IMR-90 (cell line): ENCODE data around the gene GRID1. TPM values are rescaled to one million over a fixed set of nuclear protein-coding genes. Genes with fewer than 3 reads are reported as not detected.

ENCODE experiments used
- ATAC-seq: fragments of 200-7000 bp; cut with Tn5 transposase; 2 replicates; pipeline ENCODE4 v1.9.1; 2020; ENCODE audit warnings: low read depth, mild to moderate bottlenecking, moderate library complexity
- BruUV-seq: library from RNA; stranded (reverse); fragments of 400-500 nt; replicated peaks from 2 replicates; lab custom pipeline; 2021; lab: Mats Ljungman, UMichigan
- CTCF ChIA-PET: fragments of 300-600 bp; formaldehyde crosslinking; extraction: SDS; loops from one replicate; lab custom pipeline; 2021; ENCODE audit warnings: antibody characterized with exemption; lab: Yijun Ruan, JAX
- POLR2A ChIA-PET: fragments of 300-600 bp; sonication (Branson Sonifier 250); formaldehyde crosslinking; loops from one replicate; lab custom pipeline; 2022; ENCODE audit warnings: antibody characterized with exemption; ENCODE audit not compliant: unreplicated experiment; lab: Charles Lee
- DNase-seq: peaks from one replicate; pipeline ENCODE4 v3.0.0; 2013
- H2AFZ ChIP-seq: replicated peaks from 2 replicates; pipeline ENCODE3; 2013; ENCODE audit warnings: low read length, mild to moderate bottlenecking; ENCODE audit not compliant: poor library complexity
- H2AK5ac ChIP-seq: 2 replicates; pipeline ENCODE4 v1.6.1; 2013; ENCODE audit warnings: low read depth, low read length, inconsistent platforms
- H2AK9ac ChIP-seq: replicated peaks from 2 replicates; pipeline ENCODE3; 2013; ENCODE audit warnings: mild to moderate bottlenecking, low read depth, low read length, moderate library complexity; ENCODE audit not compliant: poor library complexity
- H2BK120ac ChIP-seq: 2 replicates; pipeline ENCODE4 v1.6.1; 2013; ENCODE audit warnings: low read depth, low read length, inconsistent platforms
- H2BK15ac ChIP-seq: 3 replicates; pipeline ENCODE4 v1.6.1; 2013; ENCODE audit warnings: low read depth, low read length, inconsistent platforms
- H2BK20ac ChIP-seq: 2 replicates; pipeline ENCODE4 v1.6.1; 2013; ENCODE audit warnings: low read depth, mild to moderate bottlenecking, inconsistent platforms, low read length, moderate library complexity
- H2BK5ac ChIP-seq: 2 replicates; pipeline ENCODE4 v1.6.1; 2013; ENCODE audit warnings: mild to moderate bottlenecking, low read depth, low read length, inconsistent platforms; ENCODE audit not compliant: poor library complexity, severe bottlenecking
- H3K14ac ChIP-seq: replicated peaks from 2 replicates; pipeline ENCODE4 v1.6.1; 2013; ENCODE audit warnings: low read depth, low read length, inconsistent platforms
- H3K18ac ChIP-seq: 2 replicates; pipeline ENCODE4 v1.6.1; 2013; ENCODE audit warnings: low read depth, low read length, control low read depth
- H3K23ac ChIP-seq: 2 replicates; pipeline ENCODE4 v1.6.1; 2013; ENCODE audit warnings: low read depth, low read length, inconsistent platforms
- H3K27ac ChIP-seq: 2 replicates; pipeline ENCODE4 v1.5.1; 2013; ENCODE audit warnings: mild to moderate bottlenecking, control low read depth, low read length; ENCODE audit not compliant: insufficient read depth
- H3K27me3 ChIP-seq: 2 replicates; pipeline ENCODE4 v1.6.1; 2013; ENCODE audit warnings: low read length; ENCODE audit not compliant: control insufficient read depth, insufficient read depth
- H3K36me3 ChIP-seq: 2 replicates; pipeline ENCODE4 v1.6.1; 2013; ENCODE audit warnings: low read length, mixed read lengths; ENCODE audit not compliant: control insufficient read depth, insufficient read depth
- H3K4ac ChIP-seq: 2 replicates; pipeline ENCODE4 v1.6.1; 2013; ENCODE audit warnings: low read depth, low read length, inconsistent platforms
- H3K4me1 ChIP-seq: 2 replicates; pipeline ENCODE4 v1.6.1; 2013; ENCODE audit warnings: low read length, mixed read lengths; ENCODE audit not compliant: control insufficient read depth, insufficient read depth
- H3K4me2 ChIP-seq: 2 replicates; pipeline ENCODE4 v1.6.1; 2013; ENCODE audit warnings: low read depth, mild to moderate bottlenecking, control low read depth, low read length, moderate library complexity
- H3K4me3 ChIP-seq: 2 replicates; pipeline ENCODE4 v1.5.1; 2013; ENCODE audit warnings: low read depth, mild to moderate bottlenecking, control low read depth, low read length, moderate library complexity; ENCODE audit not compliant: insufficient read depth
- H3K56ac ChIP-seq: 2 replicates; pipeline ENCODE4 v1.6.1; 2013; ENCODE audit warnings: low read length, inconsistent platforms; ENCODE audit not compliant: insufficient read depth; ENCODE audit errors: extremely low read depth
- H3K79me1 ChIP-seq, 2 experiments: 2 replicates each; pipeline ENCODE4 v1.6.1; 2013; ENCODE audit warnings: low read length in 2 of 2, inconsistent platforms in 1 of 2, low read depth in 1 of 2
- H3K9ac ChIP-seq: 2 replicates; pipeline ENCODE4 v1.6.1; 2013; ENCODE audit warnings: low read depth, low read length, control low read depth
- H3K9me1 ChIP-seq: 2 replicates; pipeline ENCODE4 v1.6.1; 2013; ENCODE audit warnings: low read length, inconsistent platforms; ENCODE audit not compliant: insufficient read depth
- H3K9me3 ChIP-seq: 2 replicates; pipeline ENCODE4 v1.6.1; 2013; ENCODE audit warnings: low read length; ENCODE audit not compliant: control insufficient read depth, insufficient read depth
- H4K20me1 ChIP-seq: 2 replicates; pipeline ENCODE4 v1.6.1; 2013; ENCODE audit warnings: low read length, inconsistent platforms; ENCODE audit not compliant: insufficient read depth
- H4K5ac ChIP-seq: 2 replicates; pipeline ENCODE4 v1.6.1; 2013; ENCODE audit warnings: mild to moderate bottlenecking, low read depth, low read length, control low read depth
- H4K8ac ChIP-seq, 2 experiments: 2 replicates each; pipeline ENCODE4 v1.6.1; 2013; ENCODE audit warnings: low read depth in 2 of 2, low read length in 2 of 2, control low read depth in 1 of 2, inconsistent platforms in 1 of 2
- H4K91ac ChIP-seq: 2 replicates; pipeline ENCODE4 v1.6.1; 2013; ENCODE audit warnings: low read depth, low read length, inconsistent platforms; ENCODE audit not compliant: insufficient read depth
- BHLHE40 ChIP-seq: fragments of 150-350 bp; IDR thresholded peaks from 2 replicates; pipeline ENCODE4 v1.6.1; 2016; ENCODE audit warnings: mild to moderate bottlenecking, low read depth, low read length
- CEBPB ChIP-seq: IDR thresholded peaks from 2 replicates; pipeline ENCODE4 v1.6.1; 2012; ENCODE audit warnings: low read depth, low read length, improper control_type of control experiment
- CTCF ChIP-seq: conservative IDR thresholded peaks from 2 replicates; pipeline ENCODE4 v1.5.1; 2012; ENCODE audit warnings: mild to moderate bottlenecking, low read depth, low read length, improper control_type of control experiment
- ELK1 ChIP-seq: fragments of 150-350 bp; IDR thresholded peaks from 2 replicates; pipeline ENCODE4 v1.6.1; 2016; ENCODE audit warnings: low read depth, mild to moderate bottlenecking, low read length, moderate library complexity, borderline replicate concordance
- FOS ChIP-seq: fragments of 150-350 bp; IDR thresholded peaks from 2 replicates; pipeline ENCODE4 v1.6.1; 2016; ENCODE audit warnings: low read depth, low read length
- MAFK ChIP-seq: IDR thresholded peaks from 2 replicates; pipeline ENCODE4 v1.6.1; 2012; ENCODE audit warnings: low read depth, low read length, improper control_type of control experiment
- MAZ ChIP-seq: IDR thresholded peaks from 2 replicates; pipeline ENCODE4 v1.6.1; 2012; ENCODE audit warnings: low read depth, mild to moderate bottlenecking, low read length, improper control_type of control experiment, moderate library complexity, borderline replicate concordance
- MXI1 ChIP-seq: IDR thresholded peaks from 2 replicates; pipeline ENCODE4 v1.6.1; 2012; ENCODE audit warnings: low read depth, mild to moderate bottlenecking, low read length, moderate library complexity, borderline replicate concordance
- NFE2L2 ChIP-seq: fragments of 150-350 bp; IDR thresholded peaks from 2 replicates; pipeline ENCODE4 v1.6.1; 2016; ENCODE audit warnings: low read depth, mild to moderate bottlenecking, low read length
- POLR2A ChIP-seq: IDR thresholded peaks from 2 replicates; pipeline ENCODE4 v1.6.1; 2012; ENCODE audit warnings: mild to moderate bottlenecking, low read depth, low read length
- RAD21 ChIP-seq: IDR thresholded peaks from 2 replicates; pipeline ENCODE4 v1.6.1; 2012; ENCODE audit warnings: low read length, improper control_type of control experiment
- RCOR1 ChIP-seq: IDR thresholded peaks from 2 replicates; pipeline ENCODE4 v1.6.1; 2012; ENCODE audit warnings: mild to moderate bottlenecking, low read length, improper control_type of control experiment; ENCODE audit not compliant: insufficient replicate concordance
- RFX5 ChIP-seq: IDR thresholded peaks from 2 replicates; pipeline ENCODE4 v1.8.0; 2012; ENCODE audit warnings: low read depth, mild to moderate bottlenecking, low read length, moderate library complexity
- SMC3 ChIP-seq: fragments of 150-350 bp; IDR thresholded peaks from 2 replicates; pipeline ENCODE4 v1.6.1; 2016; ENCODE audit warnings: low read depth, mild to moderate bottlenecking, antibody characterized with exemption, low read length, moderate library complexity
- USF2 ChIP-seq: fragments of 150-350 bp; IDR thresholded peaks from 2 replicates; pipeline ENCODE4 v1.6.1; 2017; ENCODE audit warnings: mild to moderate bottlenecking, antibody characterized with exemption, low read length, low read depth
- WGBS, 2 experiments: methylation state at CpG; one replicate each; pipeline versions ENCODE4 v1.1.5 to v1.1.7; 2013; ENCODE audit warnings: missing lambda C conversion rate in 2 of 2; ENCODE audit not compliant: insufficient read length in 1 of 2; ENCODE audit errors: extremely low coverage in 2 of 2; 5-methylcytosine and 5-hydroxymethylcytosine counted together
- dilution Hi-C: fragments of 300-500 bp; cut with HindIII; formaldehyde crosslinking; loops from one replicate; pipeline ENCODE4 v1.14.3; 2018; ENCODE audit warnings: low sequenced_read_pairs; ENCODE audit not compliant: unreplicated experiment
- in situ Hi-C: fragments of 300-500 bp; cut with MboI; formaldehyde crosslinking; loops from 3 replicates; pipeline ENCODE4 v1.14.3; 2019; ENCODE audit warnings: low sequenced_read_pairs, inconsistent platforms, mixed read lengths
- intact Hi-C: fragments of 100-400 bp; cut with micrococcal nuclease; formaldehyde crosslinking; loops from 2 replicates; pipeline ENCODE4 v1.10.0; 2022
- polyA plus RNA-seq, 3 experiments: library from polyadenylated mRNA; depleted of rRNA; stranded (reverse); fragments of >200 nt; gene quantifications; 2 replicates each; pipeline ENCODE4 v1.2.3, GENCODE V29; 2012; ENCODE audit warnings: low replicate concordance in 1 of 3
- total RNA-seq: library from RNA; depleted of rRNA; stranded (reverse); fragments of >200 nt; gene quantifications from 2 replicates; pipeline ENCODE4 v1.2.3, GENCODE V29; 2012

Gene GRID1
- total and polyA plus RNA-seq, 2 of the 4 experiments (the other 2 are of a cell fraction) = not detected

GRCh38 chr10:86339226-86339865 lies 27.2 kb downstream of the GRID1 start:
- Histone ChIP-seq H3K4ac (no peak overlapping the region), H2BK5ac (no peak overlapping the region), H3K9me3 (no peaks in the 10 kb centered on the region), H2AK9ac (no peak overlapping the region), H3K79me1 (no peaks in the 10 kb centered on the region), H2BK120ac (no peak overlapping the region), H3K18ac (no peak overlapping the region), H3K9ac (no peak overlapping the region), H3K36me3 (no peaks in the 10 kb centered on the region), H3K4me2 (no peak overlapping the region), H3K27ac (no peak overlapping the region), H3K4me3 (no peak overlapping the region), H3K4me1 (no peaks in the 10 kb centered on the region), H3K56ac (no peak overlapping the region), H2AFZ (no peak overlapping the region), H2BK20ac (no peak overlapping the region), H3K27me3 (peaks cover 15% of the 10 kb centered on the region), H4K91ac (no peak overlapping the region), H4K5ac (no peak overlapping the region), H3K23ac (no peak overlapping the region), H2BK15ac (no peak overlapping the region), H3K14ac (no peak overlapping the region), H3K9me1 (no peaks in the 10 kb centered on the region), H4K20me1 (no peaks in the 10 kb centered on the region), H2AK5ac (no peak overlapping the region), H4K8ac (no peak overlapping the region)
- in situ Hi-C loops (no loop called here), intact Hi-C loops (no loop called here), dilution Hi-C loops (no loop called here)
- ATAC-seq = no peak
- POLR2A ChIA-PET = no interaction called here
- DNase-seq = no peak
- no TSS peak for BruUV-seq
- 76% methylated on average over 5 of the region's 12 CpGs; no CpG with 5 or more reads in 1 of the 2 experiments for WGBS, 2 experiments
- CTCF ChIA-PET = no interaction called here
- TF ChIP-seq USF2 (no peak), MAFK (no peak), CEBPB (no peak), RFX5 (no peak), SMC3 (no peak), ELK1 (no peak), NFE2L2 (no peak), MXI1 (no peak), RAD21 (no peak), FOS (no peak), RCOR1 (no peak), POLR2A (no peak), MAZ (no peak), BHLHE40 (no peak), CTCF (no peak)
